GM18867 (cell line): ENCODE results near the gene BCAS3.

Experiments used
- ATAC-seq: cut with Tn5 transposase; IDR thresholded peaks from one replicate; pipeline ENCODE4 v1.9.1; 2021; ENCODE audit warnings: mild to moderate bottlenecking, moderate library complexity; ENCODE audit not compliant: unreplicated experiment

Gene BCAS3

GRCh38 chr17:61267847-61268246 is 590.2 kb downstream of the BCAS3 start:
- ATAC-seq = no peak

- no peak for ATAC-seq
Observed at GRCh38 chr17:61275395-61275794, 597.7 kb downstream of the BCAS3 start.

- ATAC-seq = no peak
Observed at GRCh38 chr17:61276806-61277205, 599.2 kb downstream of the BCAS3 start.

DNA sequence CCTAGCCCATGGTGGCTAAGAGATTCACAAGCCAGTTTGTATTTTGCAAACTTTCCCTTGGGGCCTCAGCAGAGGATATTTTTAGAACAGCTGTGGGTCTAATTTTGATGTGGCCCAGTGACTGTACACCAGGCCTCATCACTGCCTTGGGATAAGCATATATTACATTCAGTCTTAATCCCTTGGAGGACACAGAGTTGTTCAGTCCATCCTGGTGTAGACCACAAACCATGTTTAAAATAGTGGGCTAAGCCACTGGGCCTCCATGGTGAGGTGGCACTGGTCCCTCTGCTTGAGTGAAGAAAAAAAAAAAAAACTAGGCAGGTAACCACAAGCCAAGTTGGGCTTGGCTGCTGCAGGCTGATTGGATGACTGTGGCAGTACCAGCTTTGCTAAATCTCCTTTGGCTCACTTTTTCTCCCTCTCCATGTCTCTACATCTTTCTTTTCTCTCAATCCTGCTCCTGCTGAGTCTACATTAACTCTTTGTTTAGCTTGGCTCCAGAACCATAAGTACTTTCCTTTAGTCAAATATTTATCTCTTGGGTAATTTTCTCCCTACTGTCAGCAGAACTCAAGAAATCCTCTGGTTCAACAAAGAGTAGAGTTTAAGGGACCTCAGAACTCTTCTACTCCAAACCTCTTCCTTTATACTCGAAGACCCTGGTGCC is 602.0 kb downstream of the BCAS3 start:
- no peak for ATAC-seq

- no peak for ATAC-seq
Observed at GRCh38 chr17:61280338-61280737, 602.7 kb downstream of the BCAS3 start.

- ATAC-seq = no peak
Observed at GRCh38 chr17:61280851-61281250, 603.2 kb downstream of the BCAS3 start.

DNA sequence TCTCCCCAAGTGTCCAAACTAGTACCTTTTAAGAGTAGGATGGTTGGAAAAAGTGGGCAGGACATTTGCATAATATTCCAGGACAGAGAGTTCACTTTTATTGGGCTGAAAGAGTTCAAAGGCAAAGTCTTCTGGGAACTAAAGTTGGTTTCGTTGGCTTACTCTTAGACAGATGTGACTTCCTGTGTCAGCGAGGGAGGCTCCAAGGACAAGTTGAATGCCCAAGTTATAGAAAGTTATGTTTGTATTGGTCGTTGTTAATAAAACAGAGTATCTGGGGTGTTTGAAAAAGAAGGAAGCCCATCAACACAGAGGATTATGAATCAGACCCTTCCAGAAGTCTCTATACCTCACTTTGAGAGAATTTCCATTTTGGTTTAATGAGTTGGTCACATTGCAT is 604.7 kb downstream of the BCAS3 start:
- no peak for ATAC-seq

DNA sequence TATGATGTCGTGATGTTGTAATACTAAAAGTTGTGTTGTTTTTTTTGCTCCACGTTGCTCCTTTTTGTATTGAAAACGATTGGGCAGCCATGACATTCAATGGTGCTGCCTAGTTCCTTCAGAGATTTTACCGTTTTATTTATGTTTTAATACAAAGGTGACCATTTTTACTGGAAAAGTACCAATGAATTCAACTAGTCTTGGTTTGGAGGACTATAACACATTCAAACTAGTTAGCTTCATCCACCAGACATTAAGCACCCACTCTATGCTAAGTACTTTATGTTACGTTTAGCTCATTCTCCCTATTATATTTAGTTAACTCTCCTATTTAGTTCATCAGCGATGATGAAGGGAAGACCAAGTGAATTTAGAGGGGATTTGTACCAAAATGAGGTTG is 605.4 kb downstream of the BCAS3 start:
- ATAC-seq = no peak

DNA sequence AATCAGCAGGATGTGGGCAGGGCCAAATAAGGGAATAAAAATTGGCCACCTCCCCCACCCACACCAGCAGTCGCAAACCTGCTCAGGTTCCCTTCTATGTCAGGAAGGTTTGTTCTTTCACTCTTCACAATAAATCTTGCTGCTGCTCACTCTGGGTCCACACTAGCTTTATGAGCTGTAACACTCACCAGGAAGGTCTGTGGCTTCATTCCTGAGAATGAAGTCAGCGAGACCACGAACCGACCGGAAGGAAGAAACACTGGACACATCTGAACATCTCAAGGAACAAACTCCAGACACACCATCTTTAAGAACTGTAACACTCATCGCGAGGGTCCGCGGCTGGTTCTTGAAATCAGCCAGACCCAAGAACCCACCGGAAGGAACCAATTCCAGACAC is 606.5 kb downstream of the BCAS3 start:
- ATAC-seq = no peak

GRCh38 chr17:61284746-61285145 is 607.1 kb downstream of the BCAS3 start:
- no peak for ATAC-seq

GRCh38 chr17:61285526-61286320 is 608.1 kb downstream of the BCAS3 start:
- ATAC-seq = no peak

- ATAC-seq = no peak
Observed at GRCh38 chr17:61286449-61286848, 608.8 kb downstream of the BCAS3 start.

DNA sequence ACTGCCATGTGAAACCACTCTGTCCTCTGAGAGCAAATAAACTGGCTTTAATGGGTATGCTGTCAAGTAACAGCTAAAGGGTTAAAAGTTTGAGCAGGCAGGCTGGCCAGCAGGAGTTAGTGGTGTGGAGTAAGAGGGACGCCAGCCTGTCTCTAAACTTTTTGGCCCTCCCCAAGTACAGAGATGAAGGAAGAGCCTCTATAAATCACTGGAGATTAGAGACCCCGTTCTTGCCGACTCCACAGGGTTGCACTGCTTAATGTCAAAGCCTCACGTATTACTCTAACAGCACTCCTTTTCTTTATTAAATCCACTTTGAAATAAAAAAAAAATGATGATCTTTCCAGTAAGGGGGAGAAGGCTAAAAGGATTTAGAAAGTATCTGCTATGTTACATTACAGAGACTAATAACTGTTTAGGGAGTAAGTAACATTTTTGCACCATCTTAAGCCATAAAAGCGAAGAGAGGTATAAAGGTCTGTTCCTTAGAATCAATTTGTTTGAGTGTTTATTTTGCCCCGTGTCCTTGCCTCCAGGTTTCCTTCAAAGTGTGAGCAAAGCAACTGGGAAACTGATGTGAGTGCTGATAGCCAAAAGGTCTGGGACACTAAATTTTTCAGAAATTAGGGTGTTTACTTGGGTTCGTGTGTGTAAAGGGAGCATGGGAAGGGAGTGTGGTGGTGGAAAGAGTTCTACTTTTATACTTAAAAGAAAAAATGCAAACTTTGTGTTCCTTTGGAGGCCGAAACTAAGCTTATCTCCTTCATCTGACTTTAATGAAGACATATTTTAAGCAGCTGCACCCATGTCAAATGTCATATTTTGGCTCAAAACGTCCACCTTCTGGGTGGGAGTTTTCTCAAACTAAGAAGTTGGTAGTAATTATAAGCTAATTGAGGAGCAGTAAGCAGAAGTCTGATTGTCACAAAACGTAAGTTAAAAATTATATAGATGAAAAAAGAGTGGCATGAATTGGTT is 612.0 kb downstream of the BCAS3 start:
- ATAC-seq = no peak

DNA sequence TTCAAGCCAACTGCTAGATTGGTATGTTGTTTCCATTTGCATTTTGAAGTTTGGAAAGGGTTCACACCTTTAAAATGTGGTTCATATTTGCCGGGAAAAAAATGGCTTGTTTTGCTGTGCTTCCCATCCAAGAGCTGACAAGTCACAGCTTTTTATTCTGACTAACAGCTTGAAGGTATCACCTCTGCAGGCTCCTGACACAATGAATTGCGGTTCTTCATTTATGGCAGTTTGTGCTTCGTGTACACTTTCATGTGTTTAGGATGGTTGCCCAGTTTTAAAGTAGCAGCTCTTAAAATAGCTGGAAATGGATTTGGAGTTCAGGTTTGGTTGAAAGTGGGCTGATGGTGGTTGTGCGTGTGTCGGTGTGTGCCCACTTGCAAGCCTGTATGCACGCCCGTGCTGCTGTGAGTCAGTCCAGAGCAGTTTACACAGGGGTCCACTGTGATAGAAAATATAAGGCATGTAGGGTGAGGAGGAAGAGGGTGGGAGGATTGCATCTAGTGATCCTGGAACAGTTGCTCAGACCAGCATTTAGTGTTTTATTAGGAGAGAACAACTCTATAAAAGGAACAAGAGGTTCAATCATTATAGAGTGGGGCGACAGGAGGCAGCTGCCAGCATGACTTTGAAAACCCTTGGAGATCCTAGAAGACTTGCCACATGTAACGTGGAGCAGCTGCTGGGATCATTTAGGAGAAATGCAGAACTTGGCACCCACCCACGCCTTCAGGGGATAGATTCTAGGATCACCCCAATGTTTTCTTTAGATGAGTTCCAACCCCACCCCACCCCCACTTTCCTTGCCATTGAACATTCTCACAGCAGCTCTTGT is 614.0 kb downstream of the BCAS3 start:
- ATAC-seq = no peak

DNA sequence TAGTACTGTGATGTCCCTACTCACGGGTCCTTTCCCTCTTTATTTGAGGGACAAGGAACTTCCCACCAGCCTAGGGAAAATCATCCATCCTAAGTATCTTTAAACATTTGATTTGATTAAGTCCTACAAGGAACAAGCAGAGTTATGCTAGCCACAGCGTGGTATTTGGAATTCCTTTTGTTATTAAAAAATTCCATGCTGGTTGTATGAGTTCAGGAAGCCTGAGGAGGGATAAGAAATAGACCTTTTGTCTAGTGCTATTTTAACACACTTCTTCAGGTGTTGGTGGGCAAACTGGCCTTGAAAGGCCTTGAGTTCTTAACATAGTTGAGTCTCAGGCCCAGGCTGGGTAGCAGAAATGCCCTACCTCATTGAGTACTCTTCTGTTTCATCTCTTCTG is 616.6 kb downstream of the BCAS3 start:
- no peak for ATAC-seq

DNA sequence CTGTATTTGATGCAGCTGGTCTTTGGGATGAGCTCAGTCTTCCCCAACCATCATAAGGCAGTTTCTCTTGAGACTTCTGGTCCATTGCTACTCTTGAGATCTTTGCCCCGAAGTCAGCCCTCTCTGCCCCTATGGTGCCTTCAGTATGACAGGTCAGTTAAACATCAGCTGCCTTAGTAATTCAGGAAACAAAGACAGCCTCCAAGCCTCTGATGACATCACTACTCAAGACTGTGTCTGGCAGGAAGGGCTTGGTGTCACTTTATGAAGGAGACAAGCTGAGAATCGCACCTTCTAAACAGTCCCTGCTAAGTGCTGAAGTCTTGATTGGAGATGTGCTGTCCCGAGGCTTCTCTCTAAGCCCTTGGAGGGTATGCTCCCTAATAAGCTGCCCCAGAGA is 617.1 kb downstream of the BCAS3 start:
- ATAC-seq = no peak

GRCh38 chr17:61296058-61296457 is 618.4 kb downstream of the BCAS3 start:
- no peak for ATAC-seq

DNA sequence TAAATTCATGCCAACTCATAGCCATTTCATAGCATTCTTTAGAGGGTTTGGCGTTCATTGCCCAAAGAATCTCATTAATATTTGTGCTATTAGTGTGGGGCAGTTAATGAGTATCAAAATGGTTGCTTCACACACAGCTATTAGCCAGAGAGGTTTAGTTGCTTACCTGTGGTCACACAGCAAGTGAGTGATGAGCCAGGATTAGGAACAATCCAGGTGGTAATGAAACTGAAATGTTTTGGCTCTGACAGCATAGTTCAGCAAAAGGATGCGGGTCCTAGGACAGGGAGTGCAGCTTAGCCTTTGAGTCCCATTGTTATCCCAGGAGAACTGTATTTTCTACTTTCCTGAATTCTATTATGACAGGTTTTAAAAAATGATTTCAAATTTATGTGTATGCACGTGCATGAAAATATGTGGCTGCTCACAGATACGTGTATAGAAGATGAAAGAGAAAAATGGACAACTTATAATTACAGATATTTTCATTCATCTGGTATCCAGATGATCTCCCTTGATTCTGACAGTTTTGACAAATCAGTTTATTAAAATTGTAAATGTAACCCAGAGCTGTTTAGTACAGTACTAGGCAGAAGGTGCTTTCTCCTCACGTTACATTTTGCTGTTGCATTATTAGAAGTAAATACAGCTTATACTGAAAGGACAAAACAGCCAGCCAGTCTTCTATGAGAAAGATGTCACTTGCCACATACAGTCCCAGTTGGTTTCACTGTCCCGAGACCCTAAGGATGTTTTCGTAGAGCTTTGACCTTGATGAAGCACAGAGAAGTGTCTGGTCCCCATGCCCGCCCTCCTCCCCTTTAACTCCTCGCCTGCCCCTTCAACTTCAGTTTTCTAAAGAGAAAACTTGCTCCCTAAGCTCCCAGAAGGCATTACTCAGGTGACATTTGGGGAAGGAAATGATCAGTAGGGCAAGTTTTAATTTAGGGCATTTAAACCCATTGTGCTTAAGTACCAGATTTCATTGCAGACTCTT is 622.2 kb downstream of the BCAS3 start:
- ATAC-seq = no peak
